ENCODE measurements around the gene ADGRG4. TPM values are rescaled to one million over a fixed set of nuclear protein-coding genes. Genes with fewer than 3 reads are reported as not detected.

Gene ADGRG4
- total RNA-seq, 2 donors from 2014 or later, result 0.23 TPM; not detected in 1

GRCh38 chrX:136262243-136262642 is 38.5 kb upstream of the ADGRG4 start:
- no peaks in the 10 kb centered on the region for H3K4me1 ChIP-seq (replicated peaks)
- 81% methylated on average over 5 of the region's 5 CpGs for WGBS
- intact Hi-C loops (cut with DNase I), result no loop called here
- H3K27me3 ChIP-seq (replicated peaks; ENCODE audit: insufficient read depth), result no peaks in the 10 kb centered on the region
- no peaks in the 10 kb centered on the region for H3K36me3 ChIP-seq
- TF ChIP-seq POLR2AphosphoS5 (IDR thresholded peaks at IDR 0.05), result no peak
- TF ChIP-seq, protein P1, sequence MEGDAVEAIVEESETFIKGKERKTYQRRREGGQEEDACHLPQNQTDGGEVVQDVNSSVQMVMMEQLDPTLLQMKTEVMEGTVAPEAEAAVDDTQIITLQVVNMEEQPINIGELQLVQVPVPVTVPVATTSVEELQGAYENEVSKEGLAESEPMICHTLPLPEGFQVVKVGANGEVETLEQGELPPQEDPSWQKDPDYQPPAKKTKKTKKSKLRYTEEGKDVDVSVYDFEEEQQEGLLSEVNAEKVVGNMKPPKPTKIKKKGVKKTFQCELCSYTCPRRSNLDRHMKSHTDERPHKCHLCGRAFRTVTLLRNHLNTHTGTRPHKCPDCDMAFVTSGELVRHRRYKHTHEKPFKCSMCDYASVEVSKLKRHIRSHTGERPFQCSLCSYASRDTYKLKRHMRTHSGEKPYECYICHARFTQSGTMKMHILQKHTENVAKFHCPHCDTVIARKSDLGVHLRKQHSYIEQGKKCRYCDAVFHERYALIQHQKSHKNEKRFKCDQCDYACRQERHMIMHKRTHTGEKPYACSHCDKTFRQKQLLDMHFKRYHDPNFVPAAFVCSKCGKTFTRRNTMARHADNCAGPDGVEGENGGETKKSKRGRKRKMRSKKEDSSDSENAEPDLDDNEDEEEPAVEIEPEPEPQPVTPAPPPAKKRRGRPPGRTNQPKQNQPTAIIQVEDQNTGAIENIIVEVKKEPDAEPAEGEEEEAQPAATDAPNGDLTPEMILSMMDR (IDR thresholded peaks at IDR 0.05), result no peak
- no peak for TF ChIP-seq POLR2A (IDR thresholded peaks at IDR 0.05)
- no peak overlapping the region for H3K4me3 ChIP-seq
- no peak for DNase-seq (ENCODE audit: low spot score)
- H3K9me3 ChIP-seq, result no peaks in the 10 kb centered on the region
- H3K27ac ChIP-seq, result no peak overlapping the region

DNA sequence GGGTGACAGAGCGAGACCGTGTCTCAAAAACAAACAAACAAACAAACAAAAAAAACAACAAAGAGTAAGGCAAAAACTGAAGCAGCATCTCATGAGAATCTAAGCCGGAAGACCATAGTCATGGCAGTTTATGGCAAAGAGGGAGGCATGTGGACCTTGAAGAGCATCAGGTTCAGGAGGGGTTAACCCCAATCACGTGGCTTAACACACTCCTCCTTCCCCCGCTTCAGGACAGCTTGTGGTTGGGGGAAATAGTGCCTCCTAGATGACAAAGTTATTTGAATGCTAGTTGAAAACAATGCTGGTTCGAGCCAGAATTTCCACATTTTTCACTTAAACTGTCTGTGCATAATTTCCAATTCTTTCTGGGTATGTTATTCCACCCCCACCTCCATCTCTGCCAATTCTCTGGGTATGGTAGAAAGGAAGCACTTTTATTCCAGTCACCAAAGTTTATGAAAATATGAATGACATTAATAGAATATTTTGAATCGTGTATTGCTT is 37.9 kb upstream of the ADGRG4 start:
- no peaks in the 10 kb centered on the region for H3K9me3 ChIP-seq
- H3K4me3 ChIP-seq, result no peak overlapping the region
- no peak for DNase-seq (ENCODE audit: low spot score)
- H3K27me3 ChIP-seq (replicated peaks; ENCODE audit: insufficient read depth), result no peaks in the 10 kb centered on the region
- WGBS, result 52% methylated on average over 7 of the region's 7 CpGs
- TF ChIP-seq, protein P1 (IDR thresholded peaks at IDR 0.05), result no peak
- TF ChIP-seq POLR2A (IDR thresholded peaks at IDR 0.05), result no peak
- no peak for TF ChIP-seq POLR2AphosphoS5 (IDR thresholded peaks at IDR 0.05)
- intact Hi-C loops (cut with DNase I), result no loop called here
- no peaks in the 10 kb centered on the region for H3K4me1 ChIP-seq (replicated peaks)
- no peaks in the 10 kb centered on the region for H3K36me3 ChIP-seq
- no peak overlapping the region for H3K27ac ChIP-seq

DNA sequence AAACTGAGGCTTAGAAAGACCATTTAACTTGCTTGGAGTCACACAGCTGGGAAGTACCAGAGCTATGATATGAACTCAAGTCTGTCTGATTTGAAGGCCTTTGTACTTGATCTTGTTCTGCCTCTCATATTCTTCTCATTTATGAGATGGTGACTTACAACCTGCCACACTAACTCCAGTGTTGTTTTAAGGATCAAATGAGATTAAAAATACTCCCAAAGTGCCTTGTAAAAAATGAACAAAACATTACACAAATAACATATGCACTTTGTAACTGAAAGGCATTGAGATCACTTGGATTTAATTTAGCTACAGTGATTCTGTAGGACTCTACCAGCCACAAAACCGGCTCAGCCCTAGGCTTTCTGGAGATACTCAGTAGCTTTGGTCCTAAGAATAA is 33.9 kb upstream of the ADGRG4 start:
- H3K36me3 ChIP-seq, result no peaks in the 10 kb centered on the region
- H3K4me1 ChIP-seq (replicated peaks), result no peaks in the 10 kb centered on the region
- WGBS, result 87% methylated on average over 1 of the region's 1 CpG
- H3K27ac ChIP-seq, result no peak overlapping the region
- intact Hi-C loops (cut with DNase I), result loop anchor here (5.0 kb wide), 1 partner anchor 240 kb away; no protein-coding TSS in a partner anchor
- no peaks in the 10 kb centered on the region for H3K27me3 ChIP-seq (replicated peaks; ENCODE audit: insufficient read depth)
- no peak overlapping the region for H3K4me3 ChIP-seq
- TF ChIP-seq POLR2A (IDR thresholded peaks at IDR 0.05), result no peak
- TF ChIP-seq POLR2AphosphoS5 (IDR thresholded peaks at IDR 0.05), result no peak
- TF ChIP-seq, protein P1 (IDR thresholded peaks at IDR 0.05), result no peak
- no peak for DNase-seq (ENCODE audit: low spot score)
- no peaks in the 10 kb centered on the region for H3K9me3 ChIP-seq

DNA sequence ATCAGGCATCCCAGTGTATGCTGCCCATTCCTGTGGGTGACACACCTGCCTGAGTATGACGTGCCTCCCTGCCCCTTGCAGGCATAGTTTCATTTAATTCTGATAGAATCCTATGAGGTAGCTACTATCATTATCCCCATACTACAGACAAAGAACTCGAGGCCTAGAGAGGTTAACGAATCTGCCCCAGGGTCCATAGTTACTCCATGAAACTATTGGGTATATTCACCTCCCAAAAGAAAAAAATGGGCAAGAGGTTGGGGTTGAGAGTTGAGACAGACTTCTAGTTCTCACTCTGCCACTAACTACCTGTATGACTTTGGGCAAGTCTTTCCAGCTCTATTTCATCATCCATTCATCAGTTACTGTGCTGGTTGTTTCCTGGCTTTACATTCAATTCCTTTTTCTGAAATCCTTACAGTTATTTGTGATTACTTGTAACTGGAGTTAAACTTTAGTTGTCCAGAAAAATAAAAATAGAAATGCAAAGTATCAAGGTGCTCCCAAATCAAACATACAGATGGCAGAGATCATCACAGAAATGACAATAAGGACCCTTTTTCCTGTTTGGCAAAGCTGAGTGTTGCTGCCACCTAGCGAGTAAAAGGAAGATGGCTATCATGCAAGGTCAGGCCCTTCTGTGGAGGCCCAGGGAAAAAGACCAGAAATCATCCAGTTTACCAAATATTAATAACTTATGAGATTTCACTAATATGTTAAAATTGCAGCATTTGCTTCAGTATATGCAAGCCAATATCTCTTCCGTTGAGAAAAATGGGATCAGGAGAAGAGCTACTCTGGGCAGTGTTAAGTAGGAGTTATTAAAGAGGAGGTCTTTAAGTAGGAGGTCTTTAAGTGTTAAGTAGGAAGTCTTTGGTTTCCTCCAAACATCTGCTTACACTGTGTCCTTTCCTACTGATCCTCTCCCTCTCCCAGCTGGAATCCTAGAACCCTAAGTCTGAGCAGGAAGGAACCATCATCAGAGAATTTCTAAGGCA is 32.4 kb upstream of the ADGRG4 start:
- TF ChIP-seq POLR2A (IDR thresholded peaks at IDR 0.05), result no peak
- TF ChIP-seq, protein P1 (IDR thresholded peaks at IDR 0.05), result peak in 3 of 4 experiments; percentile 28 to 49 (median 44)
- no peaks in the 10 kb centered on the region for H3K4me1 ChIP-seq (replicated peaks)
- no peak overlapping the region for H3K27ac ChIP-seq
- no peak overlapping the region for H3K4me3 ChIP-seq
- DNase-seq (ENCODE audit: low spot score), result peak; percentile 4
- no peaks in the 10 kb centered on the region for H3K27me3 ChIP-seq (replicated peaks; ENCODE audit: insufficient read depth)
- no peaks in the 10 kb centered on the region for H3K36me3 ChIP-seq
- intact Hi-C loops (cut with DNase I), result loop anchor here (5.0 kb wide), 1 partner anchor 241 kb away; no protein-coding TSS in a partner anchor
- WGBS, result 57% methylated on average over 5 of the region's 5 CpGs
- H3K9me3 ChIP-seq, result no peaks in the 10 kb centered on the region

Data from prostate gland (tissue), 2 donors.